Astrocyte of the spinal cord (primary cell): Measurements from ENCODE around the gene ZBED5.
"Not testable (repeated sequence)": the region's sequence is repeated elsewhere in the genome, so short reads cannot be mapped to it uniquely, and the experiment has no call there.

Experiments
- DNase-seq: peaks from one replicate; pipeline ENCODE4 v3.0.0; 2011; ENCODE audit warnings: low read depth, low spot score
- H3K4me3 ChIP-seq: 2 replicates; pipeline ENCODE4 v1.5.1; 2011; ENCODE audit warnings: low read depth, mild to moderate bottlenecking, low read length, moderate library complexity
- in situ Hi-C: cut with HindIII; loops from 2 replicates; pipeline ENCODE4 v1.10.0; 2017; ENCODE audit warnings: low sequenced_read_pairs
- TF ChIP-seq, protein P1 (sequence below): IDR thresholded peaks from 2 replicates; pipeline ENCODE4 v1.5.1; 2012; ENCODE audit warnings: low read depth, mild to moderate bottlenecking, low read length, inconsistent platforms

The ZBED5 gene

DNA sequence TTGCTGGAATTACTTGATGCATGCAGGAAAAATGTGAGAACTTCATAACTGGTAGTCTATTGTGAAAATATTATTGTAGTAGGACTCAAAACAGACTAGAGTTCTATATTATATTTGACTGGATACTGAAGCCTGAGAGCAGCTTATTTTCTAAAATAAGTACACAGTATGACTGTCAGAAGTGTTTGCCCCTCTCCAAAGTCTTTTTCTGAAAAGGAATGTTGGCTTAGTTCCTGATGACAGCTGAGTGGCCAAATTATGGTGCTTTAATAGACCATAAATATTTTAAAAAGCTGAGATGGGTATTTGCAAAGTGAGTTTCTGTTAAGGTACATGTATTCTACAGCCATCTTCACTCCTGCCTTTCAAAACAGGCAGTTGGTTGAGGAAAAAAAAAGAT is 13.1 kb downstream of the ZBED5 start:
- TF ChIP-seq, protein P1, sequence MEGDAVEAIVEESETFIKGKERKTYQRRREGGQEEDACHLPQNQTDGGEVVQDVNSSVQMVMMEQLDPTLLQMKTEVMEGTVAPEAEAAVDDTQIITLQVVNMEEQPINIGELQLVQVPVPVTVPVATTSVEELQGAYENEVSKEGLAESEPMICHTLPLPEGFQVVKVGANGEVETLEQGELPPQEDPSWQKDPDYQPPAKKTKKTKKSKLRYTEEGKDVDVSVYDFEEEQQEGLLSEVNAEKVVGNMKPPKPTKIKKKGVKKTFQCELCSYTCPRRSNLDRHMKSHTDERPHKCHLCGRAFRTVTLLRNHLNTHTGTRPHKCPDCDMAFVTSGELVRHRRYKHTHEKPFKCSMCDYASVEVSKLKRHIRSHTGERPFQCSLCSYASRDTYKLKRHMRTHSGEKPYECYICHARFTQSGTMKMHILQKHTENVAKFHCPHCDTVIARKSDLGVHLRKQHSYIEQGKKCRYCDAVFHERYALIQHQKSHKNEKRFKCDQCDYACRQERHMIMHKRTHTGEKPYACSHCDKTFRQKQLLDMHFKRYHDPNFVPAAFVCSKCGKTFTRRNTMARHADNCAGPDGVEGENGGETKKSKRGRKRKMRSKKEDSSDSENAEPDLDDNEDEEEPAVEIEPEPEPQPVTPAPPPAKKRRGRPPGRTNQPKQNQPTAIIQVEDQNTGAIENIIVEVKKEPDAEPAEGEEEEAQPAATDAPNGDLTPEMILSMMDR, result no peak
- in situ Hi-C loops, result no loop called here
- H3K4me3 ChIP-seq, result no peak overlapping the region
- DNase-seq, result no peak

DNA sequence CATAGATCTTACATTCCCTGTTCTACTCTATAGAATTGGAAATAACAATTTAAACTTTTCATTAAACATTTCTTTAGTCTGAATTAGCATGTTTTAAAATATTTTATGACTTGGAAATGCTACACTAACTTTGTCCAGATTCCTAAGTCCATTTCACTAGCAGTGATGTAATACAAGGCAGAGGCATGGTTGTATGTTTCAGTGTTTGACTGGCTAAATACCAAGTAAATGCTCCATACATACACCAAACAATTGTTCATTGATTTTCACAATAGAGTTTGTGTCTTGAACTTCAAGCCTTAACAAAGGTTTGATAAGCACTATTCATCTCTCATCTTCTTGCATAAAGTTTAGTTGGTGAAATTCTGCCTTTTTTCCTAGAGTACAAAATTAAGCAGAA is 13.5 kb downstream of the ZBED5 start:
- in situ Hi-C loops, result no loop called here
- no peak overlapping the region for H3K4me3 ChIP-seq
- no peak for DNase-seq
- TF ChIP-seq, protein P1, result no peak

DNA sequence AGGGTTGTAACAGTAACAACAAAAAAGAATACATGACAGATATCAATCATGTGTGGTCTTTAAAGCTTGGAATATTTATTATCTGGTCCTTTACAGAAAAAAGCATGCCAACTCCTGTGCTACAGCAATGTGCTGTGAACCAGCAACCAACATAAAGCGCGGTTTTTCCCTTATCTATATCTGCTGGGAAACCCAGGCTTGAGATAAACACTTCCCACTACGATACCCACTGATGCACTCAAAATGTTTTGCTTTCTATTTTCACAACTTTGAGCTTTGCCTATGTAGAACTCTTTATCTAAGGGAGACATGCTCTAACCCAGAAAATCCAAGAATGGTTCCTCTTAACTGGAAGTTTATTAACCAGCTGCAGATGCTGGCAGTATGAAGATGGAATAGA is 19.0 kb downstream of the ZBED5 start:
- in situ Hi-C loops, result no loop called here
- TF ChIP-seq, protein P1, result no peak
- no peak for DNase-seq
- H3K4me3 ChIP-seq, result no peak overlapping the region

DNA sequence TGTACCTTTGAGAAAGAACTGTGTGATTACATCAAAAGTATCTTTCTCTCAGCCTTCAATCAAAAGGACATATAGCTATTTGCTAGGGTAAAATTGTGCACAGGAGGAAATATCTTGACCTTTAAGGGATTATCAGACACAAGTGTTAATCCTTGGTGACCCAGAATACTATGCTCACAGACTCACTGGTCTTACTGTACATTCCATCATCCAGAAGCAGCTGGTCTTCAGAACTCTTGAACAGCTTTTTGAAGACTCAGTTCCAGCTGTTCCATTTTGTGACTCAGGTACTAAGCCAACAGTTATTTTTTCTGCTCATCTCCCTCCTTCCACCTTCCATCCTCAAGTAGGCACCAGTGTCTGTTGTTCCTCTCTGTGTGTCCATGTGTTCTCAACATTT is 19.8 kb downstream of the ZBED5 start:
- in situ Hi-C loops, result no loop called here
- TF ChIP-seq, protein P1, result no peak
- no peak for DNase-seq
- H3K4me3 ChIP-seq, result no peak overlapping the region

DNA sequence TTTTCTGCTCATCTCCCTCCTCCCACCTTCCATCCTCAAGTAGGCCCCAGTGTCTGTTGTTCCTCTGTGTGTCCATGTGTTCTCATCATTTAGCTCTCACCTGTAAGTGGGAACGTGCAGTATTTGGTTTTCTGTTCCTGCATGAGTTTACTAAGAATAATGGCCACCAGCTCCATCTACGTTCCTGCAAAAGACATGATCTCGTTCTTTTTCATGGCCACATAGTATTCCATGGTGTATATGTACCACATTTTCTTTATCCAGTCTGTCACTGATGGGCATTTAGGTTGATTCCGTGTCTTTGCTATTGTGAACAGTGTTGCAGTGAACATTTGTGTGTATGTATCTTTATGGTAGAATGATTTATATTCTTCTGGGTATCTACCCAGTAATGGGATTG is 21.0 kb downstream of the ZBED5 start:
- H3K4me3 ChIP-seq, DNase-seq, in situ Hi-C loops: not testable (repeated sequence)

DNA sequence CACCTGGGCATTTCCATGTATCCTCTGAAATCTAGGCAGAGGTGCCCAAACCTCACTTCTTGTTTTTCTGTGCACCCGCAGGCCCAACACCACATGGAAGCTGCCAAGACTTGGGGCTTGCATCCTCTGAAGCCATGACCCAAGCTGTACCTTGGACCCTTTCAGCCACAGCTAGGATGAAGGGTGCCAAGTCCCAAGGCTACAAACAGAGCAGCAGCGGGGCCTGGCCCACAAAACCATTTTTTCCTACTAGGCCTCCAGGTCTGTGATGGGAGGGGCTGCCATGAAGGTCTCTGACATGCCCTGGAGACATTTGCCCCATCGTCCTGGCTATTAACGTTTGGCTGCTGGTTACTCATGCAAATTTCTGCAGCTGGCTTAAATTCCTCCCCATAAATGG is 28.7 kb downstream of the ZBED5 start:
- TF ChIP-seq, protein P1, result no peak
- H3K4me3 ChIP-seq, result no peak overlapping the region
- in situ Hi-C loops, result no loop called here
- DNase-seq, result no peak

DNA sequence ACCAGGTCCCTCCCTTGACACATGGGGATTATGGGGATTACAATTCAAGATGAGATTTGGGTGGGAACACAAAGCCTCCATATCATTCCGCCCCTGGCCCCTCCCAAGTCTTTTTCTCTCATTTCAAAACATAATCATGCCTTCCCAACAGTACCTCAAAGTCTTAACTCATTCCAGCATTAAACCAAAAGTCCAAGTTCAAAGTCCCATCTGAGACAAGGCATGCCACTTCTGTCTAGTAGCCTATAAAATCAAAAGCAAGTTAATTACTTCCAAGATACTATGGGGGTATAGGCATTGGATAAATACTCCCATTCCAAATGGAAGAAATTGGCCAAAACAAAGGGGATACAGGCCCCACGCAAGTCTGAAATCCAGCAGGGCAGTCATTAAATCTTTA is 29.5 kb downstream of the ZBED5 start:
- H3K4me3 ChIP-seq, result no peak overlapping the region
- TF ChIP-seq, protein P1, result no peak
- in situ Hi-C loops, result no loop called here
- DNase-seq, result no peak
